ENCODE results near the gene KCNK15.
"Not testable (repeated sequence)": the region's sequence is repeated elsewhere in the genome, so short reads cannot be mapped to it uniquely, and the experiment has no call there.

- TF ChIP-seq EZH2, CTCF, EZH2phosphoT487 (IDR thresholded peaks at IDR 0.05): not testable (repeated sequence)
These were observed 48.6 kb upstream of the KCNK15 start for GRCh38 chr20:44697041-44697440.

Data from neural progenitor cell (in vitro differentiated cells).